Esophagus squamous epithelium (tissue), 4 donors: Measurements from ENCODE around the gene ZNF202.

ENCODE experiments used
- CTCF ChIP-seq, 6 experiments: fragments of 450-650 bp in 4 of 6; fragments of 200-600 bp in 2 of 6; sonication (generic) in 2 of 6; IDR thresholded peaks; one replicate each; pipeline ENCODE4 v1.5.1; 2016 to 2019; ENCODE audit warnings: antibody characterized with exemption in 6 of 6, mild to moderate bottlenecking in 4 of 6, moderate library complexity in 4 of 6
- POLR2A ChIP-seq, 4 donors: fragments of 450-650 bp; IDR thresholded peaks; one replicate each; pipeline ENCODE4 v1.6.1; 2017; ENCODE audit warnings: antibody characterized with exemption in 4 of 4, mild to moderate bottlenecking in 4 of 4, moderate library complexity in 3 of 4

- TF ChIP-seq CTCF (IDR thresholded peaks at IDR 0.05) (no peak), POLR2A (IDR thresholded peaks at IDR 0.05) (no peak)
Measured at GRCh38 chr11:123773959-123774358, 32.5 kb upstream of the ZNF202 start.
